GM12801 (cell line): ENCODE measurements around the gene SEC31B.

Experiments used
- TF ChIP-seq, protein P1 (sequence below): IDR thresholded peaks from one replicate; pipeline ENCODE4 v1.5.1; 2011; ENCODE audit warnings: control low read depth; ENCODE audit not compliant: insufficient read length; ENCODE audit errors: extremely low read depth

The SEC31B gene

DNA sequence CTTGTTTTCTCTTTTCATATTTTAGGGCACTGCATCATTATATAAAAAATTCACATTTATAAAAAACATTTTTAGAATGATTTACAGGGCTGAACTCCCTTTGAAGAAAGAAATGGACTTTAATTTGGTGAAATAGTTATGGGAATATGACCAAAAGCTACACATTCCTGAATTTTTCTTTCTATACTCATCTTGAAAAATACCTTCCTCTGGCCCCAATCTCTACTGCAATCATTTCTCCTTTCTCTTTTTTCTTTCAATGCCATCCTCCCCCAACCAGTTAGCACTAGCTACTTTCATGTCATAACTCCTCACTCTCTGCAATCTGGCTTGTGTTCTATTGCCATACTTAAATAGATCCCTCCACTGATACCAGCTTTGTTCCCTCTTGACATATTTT lies 50.7 kb downstream of the SEC31B start:
- TF ChIP-seq, protein P1, sequence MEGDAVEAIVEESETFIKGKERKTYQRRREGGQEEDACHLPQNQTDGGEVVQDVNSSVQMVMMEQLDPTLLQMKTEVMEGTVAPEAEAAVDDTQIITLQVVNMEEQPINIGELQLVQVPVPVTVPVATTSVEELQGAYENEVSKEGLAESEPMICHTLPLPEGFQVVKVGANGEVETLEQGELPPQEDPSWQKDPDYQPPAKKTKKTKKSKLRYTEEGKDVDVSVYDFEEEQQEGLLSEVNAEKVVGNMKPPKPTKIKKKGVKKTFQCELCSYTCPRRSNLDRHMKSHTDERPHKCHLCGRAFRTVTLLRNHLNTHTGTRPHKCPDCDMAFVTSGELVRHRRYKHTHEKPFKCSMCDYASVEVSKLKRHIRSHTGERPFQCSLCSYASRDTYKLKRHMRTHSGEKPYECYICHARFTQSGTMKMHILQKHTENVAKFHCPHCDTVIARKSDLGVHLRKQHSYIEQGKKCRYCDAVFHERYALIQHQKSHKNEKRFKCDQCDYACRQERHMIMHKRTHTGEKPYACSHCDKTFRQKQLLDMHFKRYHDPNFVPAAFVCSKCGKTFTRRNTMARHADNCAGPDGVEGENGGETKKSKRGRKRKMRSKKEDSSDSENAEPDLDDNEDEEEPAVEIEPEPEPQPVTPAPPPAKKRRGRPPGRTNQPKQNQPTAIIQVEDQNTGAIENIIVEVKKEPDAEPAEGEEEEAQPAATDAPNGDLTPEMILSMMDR: no peak

DNA sequence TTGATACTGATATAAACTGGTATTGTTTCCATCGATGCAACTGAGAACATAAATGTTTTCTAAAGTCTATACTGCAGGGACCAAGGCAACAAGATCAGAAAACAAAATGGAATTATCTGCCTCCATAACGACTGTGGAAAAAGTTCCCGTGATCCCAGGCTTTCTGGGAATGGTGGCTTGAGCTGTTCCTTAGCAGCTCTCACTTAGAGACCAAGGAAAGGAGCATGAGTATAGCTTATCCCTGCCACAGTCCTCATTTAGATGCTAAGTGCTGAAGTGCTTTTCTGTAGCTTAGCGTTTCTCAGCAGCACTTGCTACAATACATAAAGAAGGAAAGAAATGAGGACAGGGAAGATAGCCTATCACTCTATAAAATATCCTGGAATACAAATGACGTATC lies 51.3 kb downstream of the SEC31B start:
- TF ChIP-seq, protein P1: no peak

DNA sequence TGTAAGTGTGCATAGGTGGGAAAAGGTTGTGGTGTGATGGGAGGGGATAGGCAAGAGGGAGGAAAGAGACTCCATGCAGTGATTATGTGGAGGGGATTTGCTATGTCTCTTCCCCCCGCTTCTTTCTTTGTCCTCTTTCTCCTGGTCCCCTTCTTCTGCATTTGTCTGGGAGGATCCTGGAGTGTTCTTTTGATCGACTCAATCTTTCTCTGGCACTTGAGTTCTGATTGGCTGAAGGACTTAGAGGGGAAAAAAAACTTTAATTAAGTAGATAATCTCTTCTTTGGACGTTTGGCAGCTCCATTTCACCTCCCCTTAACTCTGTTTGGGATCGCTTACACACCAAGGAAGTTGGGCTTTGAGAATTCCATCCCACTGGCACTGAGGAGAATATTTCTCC lies 57.0 kb downstream of the SEC31B start, which contains the start of gene WNT8B:
TSS of gene WNT8B (plus strand) at position 301 of the 400 bp plus-strand sequence. CDS start 160 bp downstream, outside the sequence.
- TF ChIP-seq, protein P1: no peak

DNA sequence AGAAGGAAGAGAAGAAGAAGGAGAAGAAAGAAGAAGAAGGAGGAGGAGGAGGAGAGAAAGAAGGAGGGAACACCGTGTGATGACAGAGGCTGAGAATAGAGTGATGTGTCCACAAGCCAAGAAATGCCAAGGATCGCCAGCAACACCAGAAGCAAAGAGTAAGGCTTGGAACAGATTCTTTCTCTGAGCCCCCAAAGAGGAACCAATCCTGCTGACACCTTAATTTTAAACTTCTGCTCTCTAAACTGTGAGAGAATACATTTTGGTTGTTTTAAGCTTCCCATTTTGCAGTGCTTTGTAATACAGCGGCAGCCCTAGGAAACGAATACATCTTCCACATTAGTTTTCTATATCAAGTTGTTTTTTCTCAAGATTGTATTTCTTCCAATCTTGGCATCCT lies 70.7 kb downstream of the SEC31B start:
- TF ChIP-seq, protein P1: no peak

DNA sequence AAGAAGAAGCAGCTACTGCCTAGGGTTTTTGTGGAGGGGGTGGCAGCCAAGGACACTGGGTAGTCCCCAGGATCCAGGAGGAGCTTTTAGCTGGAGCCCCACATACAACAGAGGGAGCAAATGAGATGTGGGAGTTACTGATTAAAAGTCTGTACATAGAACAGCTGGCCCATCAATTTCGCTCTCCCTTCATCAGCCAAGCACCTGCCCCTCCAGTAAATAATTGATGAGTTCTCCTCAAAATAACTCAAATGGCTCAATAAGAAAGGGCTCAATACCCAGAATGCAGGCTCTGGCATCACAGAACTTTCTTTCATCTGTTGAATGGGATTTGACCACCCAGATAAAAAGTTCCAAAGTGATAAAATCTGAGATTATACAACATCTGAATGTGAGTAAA lies 72.0 kb downstream of the SEC31B start:
- TF ChIP-seq, protein P1: no peak

DNA sequence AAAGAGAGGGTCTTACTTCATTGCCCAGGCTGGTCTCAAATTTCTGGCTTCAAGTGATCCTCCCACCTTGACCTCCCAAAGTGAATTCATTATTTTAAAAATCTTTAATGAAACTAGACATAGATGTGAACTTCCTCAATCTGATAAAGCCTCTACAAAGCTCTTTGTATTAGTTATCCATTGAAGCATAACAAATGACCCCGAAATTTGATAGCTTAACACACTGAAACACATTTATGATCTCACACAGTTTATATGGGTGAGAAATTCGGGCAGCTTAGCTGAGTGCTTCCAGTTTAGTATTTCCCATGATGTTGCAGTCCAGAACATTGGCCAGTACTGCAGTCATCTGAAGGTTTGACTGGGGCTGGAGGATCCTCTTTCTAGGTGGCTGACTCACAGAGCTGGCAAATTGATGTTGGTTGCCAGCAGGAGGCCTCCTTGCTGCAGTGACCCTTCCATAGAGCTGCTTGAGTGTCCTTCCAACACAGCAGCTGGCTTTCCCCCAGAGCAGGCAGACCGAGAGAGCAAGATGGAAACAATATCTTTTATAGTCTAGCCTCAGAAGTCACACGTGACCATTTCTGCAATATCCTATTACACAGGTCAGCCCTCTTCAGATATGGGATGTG lies 73.4 kb downstream of the SEC31B start:
- TF ChIP-seq, protein P1: no peak

DNA sequence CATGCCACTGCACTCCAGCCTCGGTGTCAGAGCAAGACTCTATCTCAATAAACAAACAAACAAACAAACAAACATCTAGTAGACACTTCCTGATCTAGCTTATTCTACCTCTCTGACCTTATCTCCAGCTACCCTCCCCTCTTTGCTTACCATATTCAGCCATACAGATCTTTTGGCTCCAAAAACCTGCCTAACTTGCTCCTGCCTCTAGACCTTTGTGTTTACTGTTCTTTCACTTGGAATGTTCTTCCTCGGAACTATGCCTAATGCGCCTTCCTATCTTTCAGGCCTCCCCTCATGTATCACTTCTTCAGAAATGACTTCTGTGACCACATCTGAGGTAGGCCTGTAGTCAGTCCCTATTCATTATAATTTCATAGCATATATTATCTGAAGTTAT lies 77.1 kb downstream of the SEC31B start:
- TF ChIP-seq, protein P1: no peak
